ENCODE data around the gene ELP4.

ELP4 gene

DNA sequence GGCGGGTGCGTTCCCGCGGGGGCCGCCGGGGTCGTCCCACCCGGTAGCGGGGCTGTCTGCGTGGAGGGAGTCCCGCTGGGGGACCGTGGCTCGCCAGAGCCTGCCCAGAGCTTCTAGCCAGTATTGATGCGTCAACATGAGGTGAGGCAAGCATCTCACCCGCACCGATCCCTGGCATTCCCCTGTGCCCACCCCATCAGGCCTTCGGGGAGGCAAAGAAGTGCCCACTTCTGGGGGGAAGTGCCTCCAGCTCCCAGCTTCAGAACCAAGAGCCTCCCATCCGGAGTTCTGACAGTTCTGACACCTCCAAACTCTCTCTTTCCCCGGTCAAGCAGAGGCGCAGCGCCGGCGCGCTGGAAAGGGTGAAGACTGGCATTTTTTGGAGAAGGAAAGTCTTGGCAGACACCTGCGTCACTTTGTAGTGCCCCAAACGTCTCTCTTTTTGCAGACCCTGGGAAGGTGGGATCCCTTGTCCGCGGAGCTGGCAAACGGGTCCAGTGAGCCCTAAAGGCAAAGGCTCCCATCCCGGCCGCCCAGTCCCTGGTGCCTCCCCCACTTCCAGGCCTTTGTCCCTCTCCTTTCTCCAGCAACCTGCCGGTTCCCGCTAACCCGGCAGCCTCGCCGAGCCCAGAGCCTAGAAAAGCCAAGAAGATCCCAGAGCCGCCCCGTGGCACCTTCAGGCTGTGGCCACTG is 304.8 kb downstream of the ELP4 start:
- DNase-seq: no peak

DNA sequence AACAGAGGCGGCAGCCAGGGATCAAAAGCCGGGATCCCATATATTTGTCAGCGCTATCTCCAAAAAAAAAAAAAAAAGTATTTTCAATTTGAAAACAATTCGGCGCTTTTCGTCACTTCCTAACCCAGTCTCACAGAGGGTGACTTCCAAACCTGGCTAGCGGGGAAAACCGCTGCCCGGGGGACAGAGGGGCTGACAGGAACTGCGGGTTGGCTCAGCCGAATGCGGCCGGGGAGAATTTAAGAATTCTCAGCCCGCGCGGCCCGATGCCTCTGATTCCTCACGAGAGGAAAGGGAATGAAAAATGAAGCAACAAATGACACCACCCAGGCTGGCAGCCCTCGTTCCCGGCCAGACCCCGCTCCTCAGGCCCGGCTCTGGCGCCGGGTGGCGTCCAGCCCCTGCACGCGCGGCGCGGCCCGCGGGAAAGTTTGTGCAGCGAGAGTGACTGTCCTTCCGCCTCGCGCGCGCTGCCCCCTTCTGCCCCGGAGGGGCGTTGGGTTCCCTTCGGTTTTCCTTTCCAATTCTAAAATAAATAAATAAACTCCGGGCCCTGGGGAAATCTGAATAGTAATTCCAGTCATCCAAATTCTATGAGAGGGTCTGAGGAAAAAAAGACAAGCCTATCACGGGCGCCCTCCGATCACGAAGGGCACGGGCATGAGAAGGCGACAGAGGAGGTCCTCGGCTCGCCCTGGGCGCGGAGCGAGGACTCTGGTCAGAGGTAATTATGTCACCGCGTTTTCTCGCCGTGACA is 306.3 kb downstream of the ELP4 start:
- no peak for DNase-seq

DNA sequence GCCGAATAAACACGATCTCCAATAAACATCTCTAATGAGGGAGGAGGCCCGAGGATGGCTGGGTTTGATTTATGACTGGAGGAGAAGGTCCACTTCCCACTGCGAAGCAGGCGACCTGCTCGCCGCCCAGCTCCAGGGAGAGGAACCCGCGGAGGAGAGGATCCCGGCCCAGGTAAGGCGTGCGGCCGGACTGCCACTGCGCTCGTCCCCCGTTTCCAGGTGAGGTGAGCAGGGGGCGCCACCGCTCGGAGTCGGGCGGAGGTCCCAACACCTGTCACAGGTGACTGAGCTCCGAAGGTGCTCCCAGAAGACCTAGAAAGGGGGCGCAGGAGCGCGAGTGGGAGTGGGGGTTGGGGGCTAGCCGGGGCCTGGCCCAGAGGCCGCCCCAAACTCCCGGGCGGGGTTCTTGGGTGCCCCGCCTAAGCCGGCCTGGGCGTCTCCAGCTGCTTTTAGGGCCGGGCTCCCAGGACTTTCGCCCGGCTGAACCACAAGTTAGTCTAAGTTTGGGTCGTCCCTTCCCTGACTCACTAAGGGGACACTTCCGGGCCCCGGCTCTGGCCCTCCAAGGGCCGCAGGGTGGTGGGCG is 307.0 kb downstream of the ELP4 start:
- DNase-seq: no peak

DNA sequence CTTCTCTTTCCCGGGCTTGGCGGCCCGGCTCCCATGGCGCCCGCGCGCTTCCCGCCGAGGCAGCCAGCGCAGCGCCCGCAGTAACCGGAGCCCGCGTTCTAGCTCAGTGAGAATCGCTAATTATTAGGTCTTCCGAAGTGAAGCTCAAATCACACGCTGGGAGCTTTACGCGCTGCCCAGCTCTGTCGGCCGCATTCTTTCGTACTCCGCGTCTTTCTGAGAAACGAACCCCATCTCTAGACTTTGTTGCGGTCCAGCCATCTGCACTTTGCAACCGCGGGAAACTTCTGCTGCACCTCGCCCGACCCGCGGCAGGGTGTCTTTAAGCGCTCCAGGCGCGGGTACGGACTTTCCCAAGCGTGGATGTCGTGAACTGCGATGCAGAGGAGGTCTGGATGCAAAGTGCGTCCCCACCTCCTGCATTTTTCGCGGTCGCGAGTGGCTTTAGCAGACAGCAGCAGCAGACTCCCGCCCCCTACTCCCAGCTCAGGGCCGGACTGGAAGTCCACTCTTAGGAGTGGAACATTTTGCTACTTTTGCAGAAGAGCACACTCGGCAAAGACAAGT is 307.6 kb downstream of the ELP4 start:
- no peak for DNase-seq

DNA sequence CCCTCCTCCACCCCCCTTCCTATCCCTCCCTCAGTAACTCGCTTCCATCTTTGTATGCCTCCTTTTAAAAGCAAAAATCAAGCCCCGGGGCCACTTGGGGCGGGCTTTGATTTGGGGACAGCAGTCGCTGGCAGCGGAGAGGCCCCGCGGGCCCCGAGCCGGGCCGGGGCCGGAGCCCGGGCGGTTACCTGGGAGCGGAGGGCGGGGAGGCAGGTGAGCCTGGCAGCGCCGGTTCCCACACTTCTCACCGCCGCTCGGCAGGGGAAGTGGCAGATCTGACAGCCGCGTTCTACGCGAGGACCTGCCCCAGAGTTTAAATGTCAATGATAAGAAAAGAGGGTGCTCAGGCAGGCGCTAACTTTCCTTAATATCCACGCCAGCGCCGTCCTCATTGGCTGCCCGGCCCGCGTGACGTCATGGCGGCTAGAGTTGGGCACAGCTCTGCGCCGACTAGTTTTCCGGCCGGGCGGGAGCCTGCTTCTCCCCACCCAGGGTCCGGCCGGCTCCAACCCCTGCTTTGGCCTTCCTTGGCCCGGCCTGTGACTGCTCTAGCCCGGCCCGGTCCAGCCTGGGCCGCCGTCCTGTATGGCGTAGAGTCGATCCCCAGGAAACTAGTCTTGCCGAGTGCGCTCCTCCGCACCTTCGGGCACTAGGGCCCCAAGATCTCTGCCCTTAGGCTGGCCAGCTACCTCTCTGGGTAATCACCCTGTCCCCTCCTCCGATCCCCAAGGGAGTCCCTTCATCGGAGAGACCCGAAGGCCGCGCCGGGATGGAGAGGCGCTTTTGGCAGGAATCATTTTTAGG is 308.3 kb downstream of the ELP4 start:
- no peak for DNase-seq

DNA sequence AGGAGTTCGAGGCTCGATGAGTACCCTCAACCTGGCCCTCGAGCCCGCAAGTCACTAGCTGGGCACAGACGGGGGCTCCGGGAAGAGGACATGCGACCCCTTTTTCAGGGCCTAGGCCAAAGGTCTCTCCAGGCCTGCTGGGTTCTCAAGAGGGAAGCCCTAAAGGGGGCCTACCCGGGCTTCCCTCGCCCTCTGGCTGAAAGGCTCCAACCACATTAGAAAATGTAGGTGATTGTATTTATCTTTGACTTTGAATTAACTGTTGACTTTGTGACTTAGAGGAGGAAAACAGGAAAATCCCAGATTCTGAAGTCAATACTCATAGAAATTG is 308.8 kb downstream of the ELP4 start:
- no peak for DNase-seq

DNA sequence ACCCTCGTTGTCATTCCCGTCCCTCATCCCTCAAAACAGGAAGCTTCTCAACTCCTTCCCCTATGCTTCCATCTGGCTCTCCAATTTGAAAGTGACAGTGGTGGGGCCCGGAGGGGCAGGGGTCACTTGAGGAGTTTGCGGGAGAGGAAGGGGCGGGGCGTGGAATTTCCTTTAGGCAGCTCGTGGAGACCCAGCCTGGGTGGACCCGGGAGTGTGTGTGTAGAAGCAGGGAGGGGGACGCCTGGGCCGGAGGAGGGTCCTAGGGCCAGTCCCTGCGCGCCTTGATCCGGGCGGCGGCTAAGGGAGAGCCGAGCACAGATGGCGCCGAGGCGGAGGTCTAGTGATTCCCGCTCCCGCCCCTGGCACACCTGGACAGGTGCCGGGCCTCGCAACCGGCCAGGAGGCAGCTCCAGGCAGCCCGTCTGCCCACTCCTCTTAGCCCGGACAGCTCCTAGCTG is 309.3 kb downstream of the ELP4 start:
- no peak for DNase-seq

DNA sequence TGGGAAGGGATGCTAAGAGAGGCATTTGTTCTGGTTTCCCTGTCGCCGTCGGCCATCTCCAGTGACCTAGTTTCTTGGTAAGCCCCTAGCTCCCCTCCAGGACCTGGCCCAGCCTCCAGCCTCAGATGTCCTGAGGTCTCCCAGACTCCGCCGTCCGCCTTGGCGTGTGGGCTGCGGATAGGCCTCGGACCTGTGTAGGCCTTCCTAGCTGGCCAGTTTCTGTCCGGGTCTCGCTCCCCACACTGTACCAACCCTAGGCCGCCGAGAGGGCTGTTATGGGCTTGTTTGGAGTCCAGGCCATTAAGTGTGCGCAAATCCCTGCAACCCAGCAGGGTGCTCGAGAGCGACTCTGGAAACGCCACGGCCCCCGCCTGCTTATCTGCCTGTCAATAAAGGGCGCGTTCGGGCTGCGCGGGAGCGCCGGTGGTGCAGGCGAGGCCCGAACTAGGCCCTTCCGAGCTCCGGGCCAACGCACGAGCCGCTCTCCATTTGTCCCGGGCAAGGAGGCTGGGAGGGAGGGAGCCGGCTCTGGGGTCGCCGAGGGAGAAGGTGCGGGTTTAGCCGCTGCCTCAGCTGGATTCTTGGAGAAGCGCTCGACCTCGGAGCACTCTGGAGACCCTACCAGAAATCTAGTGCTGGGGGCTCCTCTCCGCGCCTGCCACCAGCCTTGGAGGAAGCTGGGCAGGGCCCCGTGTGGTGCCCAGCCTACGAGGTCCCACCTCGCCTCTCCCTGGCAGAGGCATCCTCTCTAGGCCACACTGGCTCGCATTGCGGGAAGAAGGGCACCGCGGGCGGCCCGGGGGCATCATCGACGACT is 310.3 kb downstream of the ELP4 start:
- no peak for DNase-seq

DNA sequence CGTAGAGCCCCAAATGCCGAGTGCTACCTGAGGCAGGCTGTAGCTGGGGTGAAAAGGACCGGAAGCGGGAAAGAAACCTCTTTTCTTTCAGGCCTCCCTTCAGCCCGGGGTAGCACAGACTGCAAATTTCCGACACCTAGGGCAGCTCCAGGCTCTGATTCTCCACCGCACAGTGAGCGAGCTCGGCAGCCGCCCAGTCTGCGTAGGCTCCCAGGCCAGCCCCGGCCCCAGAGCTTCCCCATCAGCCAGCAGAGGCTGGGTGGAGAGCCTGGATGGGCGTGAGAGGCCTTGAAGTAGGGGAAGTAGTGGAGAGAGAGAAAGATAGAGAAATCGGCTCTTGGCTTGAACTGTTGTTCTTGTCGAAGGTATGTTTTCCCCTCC is 310.9 kb downstream of the ELP4 start:
- no peak for DNase-seq

DNA sequence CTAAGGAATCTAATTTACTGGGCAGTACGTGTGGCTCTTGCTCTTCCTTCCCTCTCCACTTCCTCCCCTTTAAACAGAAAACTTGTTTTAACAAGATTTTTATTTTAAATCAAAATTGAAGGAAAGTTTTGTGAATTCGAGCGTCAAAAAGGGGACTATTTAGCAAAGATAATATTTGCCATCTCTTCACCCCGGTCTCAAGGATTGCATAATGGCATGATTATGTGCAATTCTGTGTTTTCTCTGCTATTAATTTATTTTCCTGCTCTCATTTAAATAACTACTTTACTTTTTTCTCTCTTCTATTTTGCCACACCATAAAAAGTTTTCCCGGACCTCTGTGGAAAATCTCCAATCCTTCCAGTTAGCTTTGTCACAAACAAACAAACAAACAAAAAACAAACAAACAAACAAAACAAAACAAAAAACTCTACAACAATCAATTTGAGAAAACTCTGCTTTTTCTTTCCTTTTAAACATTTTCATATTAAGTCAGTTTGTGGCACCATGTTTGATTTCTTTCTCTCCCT is 311.7 kb downstream of the ELP4 start:
- no peak for DNase-seq

DNA sequence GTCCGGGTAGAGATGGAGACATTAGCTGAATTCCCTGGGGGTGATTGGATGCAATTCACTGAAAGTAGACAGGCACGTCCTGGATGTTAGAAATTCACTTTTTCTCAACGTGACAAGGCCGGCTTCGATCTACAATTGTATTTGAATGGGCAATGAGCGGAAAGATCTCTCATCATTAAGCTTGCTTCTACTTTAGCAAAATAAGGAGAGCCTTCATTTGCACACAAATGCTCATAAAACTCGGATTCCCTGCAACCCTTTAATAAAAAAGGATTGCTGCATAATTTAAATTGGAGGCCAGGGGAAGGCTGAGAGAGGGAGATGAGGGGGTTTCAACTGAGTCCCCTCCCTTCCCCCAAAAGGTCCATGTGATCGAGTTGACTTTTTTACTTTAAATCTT is 312.2 kb downstream of the ELP4 start:
- no peak for DNase-seq

DNA sequence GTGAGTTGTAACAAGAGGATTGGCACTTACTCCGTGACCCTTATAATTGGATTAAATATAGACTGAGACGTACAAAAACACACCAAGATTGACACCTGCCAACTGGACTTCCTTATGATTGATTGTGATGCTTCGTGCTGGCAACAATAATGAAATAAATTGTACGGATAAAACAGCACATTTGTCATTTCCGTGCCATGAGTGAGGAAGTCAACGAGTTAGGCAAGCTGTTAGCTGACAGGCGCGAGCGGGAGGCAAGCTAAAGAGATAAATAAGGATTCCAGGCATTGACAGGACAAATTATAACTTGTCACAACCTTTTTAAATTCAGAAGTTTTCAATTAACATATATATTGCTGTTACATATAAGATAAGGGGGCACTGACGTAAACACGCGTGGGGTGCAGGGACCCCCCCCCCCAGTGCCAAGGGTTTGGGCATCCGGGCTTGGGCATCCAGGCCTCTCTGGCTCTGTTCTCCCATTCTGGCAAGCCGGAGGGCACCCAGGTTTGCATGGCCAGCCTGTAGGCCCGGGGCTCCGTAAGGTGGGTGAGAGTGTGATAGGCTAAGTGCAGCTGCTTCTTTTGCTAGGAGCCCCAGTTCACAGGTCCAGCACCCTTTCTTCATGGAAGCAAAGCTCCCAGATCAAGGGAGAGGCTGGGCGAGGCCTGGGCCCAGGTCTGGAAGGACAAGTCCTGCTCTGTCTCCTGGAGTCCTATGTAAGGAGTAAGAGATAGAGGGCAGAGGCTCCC is 312.8 kb downstream of the ELP4 start:
- no peak for DNase-seq

DNA sequence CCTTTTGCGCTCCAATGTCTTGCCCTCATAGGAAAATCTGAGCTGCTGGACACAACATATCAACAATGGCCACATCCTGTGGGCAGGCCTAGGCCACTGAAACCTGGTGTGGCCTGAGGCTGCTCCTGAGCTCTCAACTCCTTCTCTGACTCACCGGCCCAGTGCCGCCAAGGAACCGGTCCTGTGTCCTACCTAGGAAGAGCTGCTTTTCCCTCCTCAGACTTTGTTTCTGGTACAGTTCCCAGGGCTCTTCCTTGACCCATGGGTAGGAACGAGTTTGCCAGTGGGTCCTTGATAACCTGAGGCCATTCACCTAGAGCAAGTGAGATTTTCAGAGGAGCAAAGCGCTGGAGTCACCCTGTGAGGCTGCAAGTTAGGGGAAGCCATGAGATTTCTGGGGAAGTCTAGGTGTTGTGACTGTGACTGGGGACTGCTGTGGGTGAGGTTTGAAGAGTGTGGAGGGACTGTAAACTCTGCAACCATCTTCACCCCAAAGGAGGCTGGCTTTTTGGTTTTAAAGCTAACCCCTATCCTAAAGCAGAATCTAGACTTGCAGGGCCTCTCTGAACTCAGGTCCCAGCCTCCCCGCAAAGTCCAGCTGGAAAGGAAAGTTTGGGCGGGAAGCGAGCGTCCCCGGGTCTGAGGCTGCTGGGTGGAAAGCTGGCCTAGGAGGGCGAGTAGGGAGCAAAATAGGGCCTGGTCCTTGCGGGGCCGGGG is 313.5 kb downstream of the ELP4 start:
- DNase-seq: no peak

DNA sequence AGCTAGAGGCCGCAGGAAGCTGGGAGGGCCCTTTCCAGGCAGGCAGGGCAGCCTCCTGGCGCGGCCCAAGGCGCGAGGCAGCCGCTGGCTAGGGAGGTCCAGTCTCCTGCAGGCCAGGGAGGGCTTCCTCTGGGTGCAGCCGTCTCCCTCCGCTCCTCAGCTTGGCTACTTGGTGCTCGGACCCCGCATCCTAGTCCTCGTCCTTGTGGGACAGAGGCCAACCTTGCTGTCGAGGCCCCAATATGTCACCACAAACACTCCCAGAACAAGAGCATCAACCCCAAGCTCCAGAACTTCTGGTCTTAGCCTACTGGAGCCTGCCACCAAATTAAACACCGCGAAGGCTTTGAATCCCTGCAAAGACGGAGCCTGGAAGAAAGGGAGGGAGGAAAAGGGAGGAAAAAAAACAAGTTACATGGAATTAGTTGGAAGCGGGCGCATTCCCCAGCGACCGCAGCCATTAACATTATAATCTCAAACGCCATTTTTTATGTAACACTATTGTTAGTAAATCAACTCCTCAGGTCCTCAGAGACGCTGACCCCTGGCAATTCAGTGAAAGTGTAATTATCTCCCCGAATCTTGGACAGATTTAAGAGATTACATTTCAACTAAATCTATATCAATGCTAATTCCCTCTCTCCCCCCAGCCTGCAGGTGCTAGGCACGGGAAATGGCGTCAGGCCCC is 314.2 kb downstream of the ELP4 start:
- no peak for DNase-seq

DNA sequence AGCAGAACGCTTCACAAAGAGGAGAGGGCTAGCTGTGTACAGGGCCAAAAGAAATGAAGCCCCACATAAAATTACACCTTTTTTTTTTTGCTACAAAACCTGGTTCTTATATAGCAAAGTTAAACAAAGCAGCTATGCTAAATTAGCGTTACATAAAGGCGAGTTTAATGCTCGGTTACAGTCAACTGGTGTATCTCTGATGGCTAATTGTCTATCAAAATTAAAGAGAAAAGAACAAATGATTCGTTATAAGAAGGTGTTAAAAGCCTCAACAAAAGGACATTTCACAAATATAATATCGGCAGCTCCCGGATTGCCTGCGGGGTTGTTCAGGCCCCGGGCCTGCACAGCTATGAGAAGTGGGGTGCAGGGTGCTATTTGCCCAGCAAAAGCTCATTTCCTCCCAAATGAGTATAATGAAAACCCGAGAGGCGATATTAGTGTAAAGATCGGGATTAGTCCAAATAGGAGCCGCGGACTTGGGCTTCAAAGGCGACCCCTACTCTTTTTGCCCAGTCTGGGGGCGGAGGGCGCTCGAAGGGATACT is 314.8 kb downstream of the ELP4 start:
- no peak for DNase-seq

DNA sequence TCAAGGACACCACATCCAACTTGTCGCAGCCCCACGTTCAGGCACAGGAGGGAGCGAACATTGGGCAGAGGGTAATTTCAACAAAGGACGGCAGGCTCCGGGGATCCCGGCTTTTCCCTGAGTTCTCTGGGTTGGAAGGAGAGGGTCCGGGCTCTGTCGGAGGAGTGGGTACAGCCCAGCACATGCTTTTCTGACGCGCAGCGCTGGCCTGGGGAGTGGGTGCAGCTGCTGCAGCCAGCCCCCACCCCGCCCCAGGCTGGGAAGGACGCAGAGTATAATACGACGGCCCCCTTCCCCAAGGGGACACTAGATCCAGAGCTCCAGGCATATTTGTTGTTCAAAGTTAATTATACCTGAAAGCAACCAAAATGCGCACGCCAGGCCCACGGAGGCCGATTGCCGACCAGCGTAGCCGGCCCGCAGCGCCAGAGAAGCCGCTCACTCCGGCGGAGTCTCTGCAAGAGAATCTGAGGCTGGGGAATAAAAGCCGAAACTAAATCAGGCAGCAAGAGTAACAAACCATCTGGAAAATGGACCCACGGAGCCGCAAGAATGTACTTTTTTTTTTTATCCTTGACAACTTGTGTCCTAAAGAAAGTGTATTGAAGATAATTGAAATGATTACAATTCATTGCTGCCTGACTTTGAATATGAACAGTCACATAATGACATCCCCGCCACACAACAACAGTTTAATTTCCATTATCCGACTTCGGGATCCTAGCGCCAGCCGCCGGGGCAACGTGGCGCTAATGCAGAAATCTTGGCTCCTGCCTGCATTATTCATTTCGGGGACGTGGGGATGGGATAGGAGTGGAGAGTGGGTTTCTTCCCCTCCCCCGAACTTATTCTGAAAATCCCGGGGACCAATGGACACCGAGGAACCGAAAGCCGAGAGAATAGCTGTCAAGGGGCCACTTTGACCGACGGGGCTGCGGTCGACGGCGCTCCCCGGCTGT is 315.6 kb downstream of the ELP4 start:
- DNase-seq: no peak

DNA sequence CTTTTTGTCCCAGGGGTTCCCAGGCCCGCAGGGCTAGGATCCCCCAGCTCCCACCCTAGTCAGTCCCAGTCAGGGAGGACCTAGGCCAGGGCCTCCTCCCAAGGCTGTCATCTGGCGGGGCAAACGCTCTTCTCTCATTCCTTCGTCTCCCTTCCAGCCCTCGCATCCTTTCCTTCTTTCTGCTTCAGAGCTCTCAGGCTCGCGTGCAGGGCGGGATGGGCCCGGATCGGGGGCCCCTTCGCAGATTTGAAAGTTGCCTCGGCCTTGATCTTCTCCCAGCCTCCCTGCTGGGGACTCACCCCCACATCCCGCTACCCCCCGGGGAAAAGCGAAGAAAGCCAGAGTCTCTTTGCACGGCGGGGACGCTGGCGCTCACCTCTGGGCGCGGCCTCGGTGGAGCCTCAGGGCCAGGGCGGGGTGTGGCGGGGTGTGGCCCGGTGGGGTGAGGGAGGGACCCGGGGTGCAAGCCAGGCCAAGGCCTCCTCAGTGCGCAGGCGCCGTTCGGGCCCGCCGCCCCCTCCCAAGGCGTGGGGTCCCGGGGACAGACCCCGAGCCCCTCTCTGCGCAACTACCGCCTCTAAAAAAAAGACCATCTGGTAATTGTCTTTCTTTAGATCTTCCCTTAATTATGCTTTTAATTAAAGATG is 316.4 kb downstream of the ELP4 start:
- no peak for DNase-seq

Measured in NCI-H1436 (cell line).